Osteoblast (primary cell): ENCODE data around the gene CHRNA5. TPM values are rescaled to one million over a fixed set of nuclear protein-coding genes. Genes with fewer than 3 reads are reported as not detected.
"Not testable (repeated sequence)": the region's sequence is repeated elsewhere in the genome, so short reads cannot be mapped to it uniquely, and the experiment has no call there.

Experiments
- DNase-seq: peaks from one replicate; pipeline ENCODE4 v3.0.0; 2011; ENCODE audit warnings: low spot score, mixed read lengths; ENCODE audit not compliant: insufficient read length; ENCODE audit errors: missing footprints
- H2AFZ ChIP-seq: 2 replicates; pipeline ENCODE4 v1.6.0; 2011; ENCODE audit warnings: mild to moderate bottlenecking, low read length
- H3K27ac ChIP-seq: 2 replicates; pipeline ENCODE4 v1.5.1; 2011; ENCODE audit warnings: mild to moderate bottlenecking, low read depth, low read length, moderate library complexity
- H3K27me3 ChIP-seq: 2 replicates; pipeline ENCODE4 v1.6.0; 2012; ENCODE audit warnings: mild to moderate bottlenecking, control low read depth, inconsistent platforms, low read length, moderate library complexity; ENCODE audit not compliant: insufficient read depth
- H3K36me3 ChIP-seq: 2 replicates; pipeline ENCODE4 v1.5.1; 2011; ENCODE audit warnings: mild to moderate bottlenecking, low read length, control low read depth, moderate library complexity; ENCODE audit not compliant: insufficient read depth
- H3K4me1 ChIP-seq: 2 replicates; pipeline ENCODE4 v1.5.1; 2011; ENCODE audit warnings: mild to moderate bottlenecking, low read length, control low read depth, moderate library complexity; ENCODE audit not compliant: insufficient read depth
- H3K4me2 ChIP-seq: 2 replicates; pipeline ENCODE4 v1.6.0; 2011; ENCODE audit warnings: mild to moderate bottlenecking, low read length; ENCODE audit not compliant: insufficient read depth
- H3K4me3 ChIP-seq: fragments of 200-600 bp; sonication (generic); 3 replicates; pipeline ENCODE4 v1.5.1; 2012; ENCODE audit warnings: mild to moderate bottlenecking, low read length, inconsistent platforms; ENCODE audit not compliant: insufficient read depth
- H3K79me2 ChIP-seq: 2 replicates; pipeline ENCODE4 v1.6.0; 2012; ENCODE audit warnings: mild to moderate bottlenecking, low read length, control low read depth, inconsistent platforms; ENCODE audit not compliant: insufficient read depth
- H3K9me3 ChIP-seq: 2 replicates; pipeline ENCODE4 v1.5.1; 2011; ENCODE audit warnings: low read depth, low read length, control low read depth
- H4K20me1 ChIP-seq: 2 replicates; pipeline ENCODE4 v1.6.0; 2012; ENCODE audit warnings: mild to moderate bottlenecking, low read length, control low read depth; ENCODE audit not compliant: insufficient read depth
- CTCF ChIP-seq: IDR thresholded peaks from 2 replicates; pipeline ENCODE4 v1.5.1; 2011; ENCODE audit warnings: mild to moderate bottlenecking, low read depth, low read length, moderate library complexity; ENCODE audit errors: extremely low read depth
- total RNA-seq: library from RNA; depleted of rRNA; stranded (reverse); fragments of >200 nt; gene quantifications from 2 replicates; pipeline ENCODE4 v1.2.3, GENCODE V29; 2012

The CHRNA5 gene
- total RNA-seq, 1 donor = 0.36 TPM

DNA sequence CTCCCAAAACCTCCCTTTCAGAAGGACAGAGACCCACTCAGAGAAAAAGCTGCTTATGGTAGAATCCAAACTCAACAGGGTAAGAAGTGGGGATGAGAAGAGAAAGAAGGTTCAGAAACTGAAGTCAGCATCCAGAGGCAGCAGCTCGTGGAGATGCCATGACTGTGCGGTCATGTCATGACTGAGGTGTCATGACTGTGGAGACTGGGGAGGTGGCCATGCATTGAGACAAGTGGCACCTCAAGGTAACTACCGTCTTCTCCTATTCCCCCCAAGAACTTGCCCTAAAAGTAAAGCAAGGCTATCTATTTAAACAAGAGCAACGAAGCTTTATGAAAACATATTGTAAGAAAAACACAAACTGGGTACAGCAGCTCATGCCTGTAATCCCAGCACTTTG, 40.4 kb downstream of the CHRNA5 start:
- TF ChIP-seq CTCF = no peak

GRCh38 chr15:78609551-78609950, 44.2 kb downstream of the CHRNA5 start:
- H4K20me1 ChIP-seq, H3K4me1 ChIP-seq, H3K27ac ChIP-seq, H2AFZ ChIP-seq, H3K9me3 ChIP-seq, DNase-seq, H3K79me2 ChIP-seq, H3K4me3 ChIP-seq, H3K27me3 ChIP-seq, H3K4me2 ChIP-seq, H3K36me3 ChIP-seq: not testable (repeated sequence)

More for the DNA sequence above, 40.4 kb downstream of the CHRNA5 start:
- no peak overlapping the region for H3K4me3 ChIP-seq
- H3K9me3 ChIP-seq = no peaks in the 10 kb centered on the region
- H3K4me1 ChIP-seq = no peaks in the 10 kb centered on the region
- H3K27ac ChIP-seq = no peak overlapping the region
- no peaks in the 10 kb centered on the region for H4K20me1 ChIP-seq
- no peak overlapping the region for H2AFZ ChIP-seq
- no peaks in the 10 kb centered on the region for H3K27me3 ChIP-seq
- no peak for DNase-seq
- no peak overlapping the region for H3K4me2 ChIP-seq
- H3K79me2 ChIP-seq = no peaks in the 10 kb centered on the region
- H3K36me3 ChIP-seq = no peaks in the 10 kb centered on the region

GRCh38 chr15:78614021-78614420, 48.7 kb downstream of the CHRNA5 start:
- Histone ChIP-seq H3K9me3 (no peaks in the 10 kb centered on the region), H3K4me1 (peaks cover 3% of the 10 kb centered on the region), H3K27ac (no peak overlapping the region), H4K20me1 (no peaks in the 10 kb centered on the region), H3K4me3 (no peak overlapping the region), H3K27me3 (peaks cover 7% of the 10 kb centered on the region), H3K79me2 (no peaks in the 10 kb centered on the region), H3K4me2 (no peak overlapping the region), H2AFZ (no peak overlapping the region), H3K36me3 (no peaks in the 10 kb centered on the region)
- no peak for DNase-seq
- TF ChIP-seq CTCF = no peak

- Histone ChIP-seq H3K4me1 (peaks cover 3% of the 10 kb centered on the region), H3K4me3 (no peak overlapping the region), H3K4me2 (no peak overlapping the region), H3K9me3 (no peaks in the 10 kb centered on the region), H3K27ac (no peak overlapping the region), H3K36me3 (no peaks in the 10 kb centered on the region), H3K27me3 (peaks cover 18% of the 10 kb centered on the region), H4K20me1 (no peaks in the 10 kb centered on the region), H2AFZ (no peak overlapping the region), H3K79me2 (no peaks in the 10 kb centered on the region)
- TF ChIP-seq CTCF = no peak
- no peak for DNase-seq
These were observed 49.9 kb downstream of the CHRNA5 start for GRCh38 chr15:78615151-78615589.
